Right renal pelvis (tissue), 4 donors: ENCODE measurements around the gene SMG6. TPM values are rescaled to one million over a fixed set of nuclear protein-coding genes. Genes with fewer than 3 reads are reported as not detected.
A peak's percentile ranks its signal among the peaks of the same experiment; 100 is the strongest.
"Not testable (repeated sequence)": the region's sequence is repeated elsewhere in the genome, so short reads cannot be mapped to it uniquely, and the experiment has no call there.

Experiments used
- DNase-seq, 4 donors: peaks; one replicate each; pipeline ENCODE4 v3.0.0-alpha.2; 2013; ENCODE audit warnings: low read depth in 4 of 4, low spot score in 3 of 4, missing footprints in 1 of 4
- polyA plus RNA-seq, 4 donors: library from polyadenylated mRNA; unstranded; fragments of 120-200 nt; gene quantifications; one replicate each; pipeline ENCODE4 v1.2.1, GENCODE V29; 2013; ENCODE audit not compliant: insufficient read length in 4 of 4

Gene SMG6
- polyA plus RNA-seq, 4 donors = 31.8 to 35.8 (median 33.1) TPM

GRCh38 chr17:2309338-2310154 lies 6.0 kb upstream of the SMG6 start:
- DNase-seq = peak in 1 of 4 donors; percentile 2

GRCh38 chr17:2304931-2305330 lies 1.3 kb upstream of the SMG6 start:
- no peak for DNase-seq

GRCh38 chr17:2302778-2303203 lies 794 bp downstream of the SMG6 start:
- DNase-seq = no peak

DNA sequence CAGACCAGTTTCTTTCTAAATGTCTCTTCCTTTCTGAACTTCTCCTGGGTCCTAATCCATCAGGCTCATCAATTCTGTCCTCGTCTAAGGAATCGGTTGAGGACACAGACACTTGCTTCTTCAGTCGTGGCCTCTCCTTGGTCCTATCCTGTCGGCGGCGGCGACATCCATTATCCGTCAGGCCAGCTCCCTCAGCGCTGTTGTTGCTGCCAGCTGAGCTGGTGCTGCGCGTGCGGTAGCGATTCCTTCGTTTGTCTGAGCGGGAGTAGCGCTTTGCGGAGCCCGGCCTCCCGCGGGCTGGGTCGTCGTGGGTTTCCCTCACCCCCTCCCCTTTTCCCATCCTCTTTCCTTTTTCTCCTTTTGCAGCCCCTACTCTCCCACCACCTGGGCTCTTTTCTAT lies 3.8 kb downstream of the SMG6 start:
- no peak for DNase-seq

DNA sequence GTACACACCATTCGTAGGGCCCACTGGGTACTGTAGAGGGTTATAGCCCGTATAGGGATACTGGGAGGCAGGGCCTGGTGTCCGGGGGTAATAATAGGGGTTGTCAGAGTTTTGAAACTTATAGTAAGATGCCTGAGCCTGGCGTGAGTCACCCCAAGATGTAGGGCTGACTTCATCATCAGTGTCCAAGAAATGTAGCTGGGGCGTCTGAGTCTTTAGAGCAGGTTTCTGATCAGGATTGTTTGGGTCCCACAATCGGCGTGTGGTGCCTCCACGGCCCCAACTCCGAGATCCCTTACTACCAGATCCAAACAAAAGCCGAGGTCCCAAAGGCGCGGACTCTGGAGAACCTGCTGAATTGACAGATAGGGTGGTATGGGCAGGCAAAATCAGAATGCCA lies 4.4 kb downstream of the SMG6 start:
- no peak for DNase-seq

- DNase-seq = no peak
Observed at GRCh38 chr17:2297023-2297422, 6.6 kb downstream of the SMG6 start.

- DNase-seq = no peak
Observed at GRCh38 chr17:2295575-2295974, 8.0 kb downstream of the SMG6 start.

DNA sequence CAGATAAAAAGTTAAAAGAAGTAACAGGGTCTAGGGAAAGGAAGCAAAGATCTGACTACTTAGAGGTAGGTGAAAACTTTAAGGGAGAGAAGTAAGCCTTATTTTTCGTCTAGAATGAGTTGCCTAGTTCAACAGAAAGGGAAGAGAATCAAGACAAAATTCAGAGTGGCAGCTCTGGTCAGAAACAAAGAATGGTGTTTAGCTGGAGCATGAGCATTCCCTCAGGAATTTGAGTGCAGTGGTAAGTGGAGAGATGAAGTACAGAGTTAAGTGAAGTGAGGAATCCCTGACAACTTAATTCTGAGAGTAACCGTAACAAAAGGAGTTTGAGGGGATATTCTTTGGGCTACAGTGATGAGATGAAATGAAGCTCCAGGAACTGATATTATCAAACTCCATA lies 11.5 kb downstream of the SMG6 start:
- DNase-seq = no peak

DNA sequence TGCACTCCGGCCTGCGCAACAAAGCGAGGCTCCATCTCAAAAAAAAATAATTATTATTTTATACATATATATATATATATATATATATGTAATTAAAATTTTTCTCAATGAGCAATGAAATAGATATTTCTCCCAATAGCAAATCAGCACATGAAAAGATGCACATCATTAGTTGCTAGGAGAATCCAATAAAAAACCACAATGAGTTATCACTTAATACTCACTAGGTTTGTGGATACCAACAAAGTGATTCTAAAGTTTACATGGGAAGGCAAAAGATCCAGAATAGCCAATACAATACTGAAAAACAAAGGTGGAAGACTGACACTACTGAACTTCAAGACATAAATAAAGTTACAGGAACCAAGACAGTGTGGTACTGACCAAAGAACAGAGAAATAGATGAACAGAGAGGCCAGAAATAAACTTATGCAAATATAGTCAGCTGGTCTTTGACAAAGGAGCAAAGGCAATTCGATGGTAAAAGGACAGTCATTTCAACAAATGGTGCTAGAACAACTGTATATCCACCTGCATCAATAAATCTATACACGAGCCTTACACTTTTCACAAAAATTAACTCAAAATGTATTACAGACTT lies 13.6 kb downstream of the SMG6 start:
- no peak for DNase-seq

DNA sequence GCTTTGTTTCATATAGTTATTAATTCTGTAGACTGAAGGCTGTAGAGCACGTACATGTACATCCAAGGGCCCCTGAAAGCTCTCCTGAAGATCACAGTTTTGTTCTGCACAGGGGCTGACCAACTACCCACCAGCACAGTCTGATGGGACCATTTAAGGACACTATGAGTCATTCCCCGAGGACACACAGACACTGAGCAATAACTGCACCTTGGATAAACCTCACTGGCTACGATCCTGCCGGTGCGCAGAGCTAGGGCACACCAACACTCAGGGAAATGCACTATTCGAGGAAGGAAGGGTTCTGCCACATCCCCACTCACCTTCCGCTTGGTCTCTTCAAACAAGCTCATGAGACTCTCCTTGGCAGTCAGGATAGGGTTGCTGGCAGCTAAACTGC lies 20.3 kb downstream of the SMG6 start:
- no peak for DNase-seq

GRCh38 chr17:2282297-2282873 lies 21.2 kb downstream of the SMG6 start:
- DNase-seq = peak; percentile 47 to 67 (median 59)

DNA sequence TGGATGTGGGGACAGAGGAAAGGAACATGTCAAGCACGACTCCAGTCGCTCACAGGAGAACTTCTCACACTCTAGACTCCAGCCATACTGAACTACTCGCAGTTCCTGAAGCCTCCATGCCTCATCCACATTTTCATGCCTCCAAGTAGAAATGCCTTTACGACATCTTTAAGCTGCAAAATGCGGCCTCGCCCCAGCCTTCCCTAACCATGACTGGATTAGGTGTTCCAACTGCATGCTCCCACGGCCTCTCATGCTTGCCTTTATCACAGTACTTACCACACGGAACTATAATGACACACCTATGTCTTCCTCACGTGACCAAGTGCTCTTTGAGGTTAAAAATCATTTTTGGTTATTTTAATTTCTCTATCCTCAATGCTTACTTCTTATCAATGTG lies 23.9 kb downstream of the SMG6 start:
- no peak for DNase-seq

- no peak for DNase-seq
Observed at GRCh38 chr17:2277429-2278170, 26.0 kb downstream of the SMG6 start.

- no peak for DNase-seq
Observed at GRCh38 chr17:2275722-2276121, 27.9 kb downstream of the SMG6 start.

- no peak for DNase-seq
Observed at GRCh38 chr17:2274414-2274813, 29.2 kb downstream of the SMG6 start.

DNA sequence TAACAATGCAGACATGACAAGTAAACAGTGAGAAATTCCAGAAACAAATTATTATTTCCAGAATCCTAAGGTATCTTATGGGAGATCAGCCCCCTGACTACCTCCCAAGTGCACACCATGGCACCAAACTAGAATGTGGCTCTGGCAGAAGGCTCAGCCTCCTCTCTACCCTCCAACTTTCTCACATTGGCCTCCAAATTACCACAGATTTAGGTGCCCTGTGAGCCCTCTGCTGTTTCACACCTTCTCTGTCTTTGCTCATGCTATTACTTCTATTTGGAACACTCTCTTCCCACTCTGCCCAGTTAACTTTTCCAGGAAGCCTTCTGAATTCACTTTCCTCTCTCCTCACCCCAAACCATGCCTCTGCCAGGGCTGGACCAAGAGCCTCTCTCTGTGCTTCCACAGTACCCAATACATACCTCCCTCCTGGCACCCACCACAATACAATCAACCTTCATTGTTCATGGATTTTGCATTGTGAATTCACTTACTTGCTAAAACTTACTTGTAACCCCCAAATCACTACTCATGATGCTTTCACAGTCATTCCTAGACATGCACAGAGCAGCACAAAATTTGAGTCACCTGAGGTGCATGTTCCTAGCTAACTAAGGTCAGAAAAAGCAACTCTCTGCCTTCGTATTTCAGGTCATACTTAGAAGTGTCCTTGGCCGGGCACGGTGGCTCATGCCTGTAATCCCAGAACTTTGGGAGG lies 31.4 kb downstream of the SMG6 start:
- no peak for DNase-seq

DNA sequence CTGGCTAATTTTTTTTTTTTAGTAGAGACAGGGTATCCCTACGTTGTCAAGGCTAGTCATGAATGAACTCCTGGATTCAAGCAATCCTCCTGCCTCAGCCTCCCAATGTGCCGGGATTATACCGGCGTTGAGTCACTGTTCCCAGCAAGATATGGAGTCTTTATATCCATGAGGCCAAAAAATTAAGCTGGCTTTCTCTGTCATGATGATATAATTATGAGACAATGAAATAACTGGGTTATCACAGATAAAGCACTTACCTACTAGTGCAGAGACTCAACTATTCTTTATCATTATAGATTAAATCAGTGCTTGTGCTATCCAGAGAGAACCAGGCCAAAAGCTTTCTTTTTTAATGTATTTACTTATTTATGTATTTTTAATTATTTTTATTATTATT lies 36.2 kb downstream of the SMG6 start:
- no peak for DNase-seq

DNA sequence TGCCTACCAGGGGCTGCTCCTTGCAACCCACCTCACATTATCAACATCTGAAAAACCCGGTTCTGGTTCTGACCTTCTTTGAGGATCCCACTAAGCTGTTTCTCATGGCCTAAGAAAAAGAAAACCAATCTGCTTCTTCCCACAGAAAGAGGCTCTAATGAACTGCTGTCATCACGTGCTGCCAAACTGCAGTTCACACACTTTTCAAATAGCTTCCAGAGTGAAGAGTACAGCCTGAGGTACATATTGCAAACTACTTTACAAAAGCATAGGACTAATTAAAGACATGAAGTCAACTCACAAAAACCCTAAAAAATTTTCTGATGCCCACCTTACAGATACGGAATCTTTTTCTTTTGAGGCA lies 36.7 kb downstream of the SMG6 start:
- no peak for DNase-seq

GRCh38 chr17:2266045-2266864 lies 37.3 kb downstream of the SMG6 start:
- DNase-seq = no peak

- DNase-seq = not testable (repeated sequence)
Observed at GRCh38 chr17:2265166-2265565, 38.4 kb downstream of the SMG6 start.
